Right hindlimb (tissue), 1 donor: ENCODE measurements around the gene PTGER3.

Experiments
- DNase-seq: peaks from one replicate; pipeline ENCODE4 v3.0.0-alpha.2; 2018

Gene PTGER3

GRCh38 chr1:71047635-71048607 lies at the start of gene PTGER3:
Gene PTGER3 (minus strand): TSS chr1:71047816. CDS start chr1:71047577, 239 bp downstream.
- DNase-seq, result peak; percentile 36

- no peak for DNase-seq
Measured at GRCh38 chr1:71094913-71095312, 47.3 kb upstream of the PTGER3 start.

- DNase-seq, result no peak
Measured at GRCh38 chr1:71093938-71094337, 46.3 kb upstream of the PTGER3 start.

GRCh38 chr1:71089536-71090270 lies 42.1 kb upstream of the PTGER3 start:
- DNase-seq, result no peak

DNA sequence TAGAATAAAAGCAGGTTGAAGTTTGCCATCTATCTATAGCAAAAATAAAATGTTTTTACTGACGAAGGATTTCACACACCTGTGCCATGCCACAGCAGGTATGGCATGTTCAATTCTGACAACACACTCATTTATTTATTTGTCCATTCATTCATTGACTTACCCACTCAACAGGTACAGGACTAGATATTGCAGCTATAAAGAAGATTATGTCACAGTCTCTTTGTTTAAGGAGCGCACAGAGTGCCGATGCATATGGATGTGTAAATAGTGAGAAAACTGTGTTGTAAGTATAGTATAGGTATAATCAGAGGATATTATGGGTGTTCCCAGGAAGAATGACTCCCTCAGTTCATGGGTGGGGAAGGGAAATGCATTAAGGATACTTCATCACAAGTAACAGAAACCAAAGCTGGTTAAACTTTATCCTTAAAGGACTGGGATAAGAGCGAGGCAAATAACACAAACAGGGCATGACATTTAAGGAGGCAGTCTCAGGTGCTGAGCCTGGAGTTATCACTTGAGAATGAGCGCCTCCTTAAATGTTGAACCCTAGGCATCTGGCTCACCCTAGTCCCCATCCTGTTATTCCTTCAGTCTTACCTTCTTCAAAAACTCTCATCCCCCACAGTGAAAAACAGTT lies 41.1 kb upstream of the PTGER3 start:
- no peak for DNase-seq

DNA sequence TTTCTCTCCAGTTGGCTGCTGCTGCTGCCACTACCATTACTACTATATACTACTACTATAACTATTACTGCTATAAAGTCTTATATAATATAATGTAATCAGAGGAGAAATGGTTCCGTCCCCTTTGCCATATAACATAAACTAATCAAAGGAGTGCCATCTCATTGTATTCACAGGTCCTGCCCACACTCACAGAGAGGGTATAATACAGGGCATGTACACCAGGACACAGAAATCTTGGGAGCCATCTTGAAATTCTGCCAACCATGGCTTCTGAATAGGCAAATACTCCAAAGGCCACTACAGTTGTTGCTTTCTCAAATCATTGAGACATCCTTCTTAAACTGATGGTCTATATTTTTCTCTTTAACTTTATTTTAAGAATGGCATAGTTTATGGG lies 40.1 kb upstream of the PTGER3 start:
- DNase-seq, result no peak

- DNase-seq, result no peak
Measured at GRCh38 chr1:71087060-71087459, 39.4 kb upstream of the PTGER3 start.

GRCh38 chr1:71086331-71086730 lies 38.7 kb upstream of the PTGER3 start:
- DNase-seq, result no peak

DNA sequence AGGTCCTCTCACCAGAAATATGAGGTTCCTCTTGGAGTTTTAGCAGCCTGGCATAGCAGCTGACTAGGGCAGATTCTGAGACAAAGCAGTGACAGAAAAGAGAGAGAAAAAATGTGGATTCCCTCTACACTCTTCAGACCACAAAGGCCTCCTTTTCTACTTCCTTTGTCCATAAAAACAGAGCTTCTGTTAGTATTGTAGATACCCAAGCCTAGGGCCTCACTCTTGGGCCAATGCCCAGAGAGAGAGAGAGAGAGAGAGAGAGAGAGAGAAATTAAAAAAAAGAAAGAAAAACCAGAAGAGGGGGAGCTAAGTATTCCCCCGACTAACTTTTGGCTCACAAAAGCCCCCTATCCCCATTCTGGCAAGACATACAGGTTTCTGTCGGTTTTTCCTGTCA lies 35.7 kb upstream of the PTGER3 start:
- no peak for DNase-seq

- no peak for DNase-seq
Measured at GRCh38 chr1:71081697-71082080, 34.1 kb upstream of the PTGER3 start.

DNA sequence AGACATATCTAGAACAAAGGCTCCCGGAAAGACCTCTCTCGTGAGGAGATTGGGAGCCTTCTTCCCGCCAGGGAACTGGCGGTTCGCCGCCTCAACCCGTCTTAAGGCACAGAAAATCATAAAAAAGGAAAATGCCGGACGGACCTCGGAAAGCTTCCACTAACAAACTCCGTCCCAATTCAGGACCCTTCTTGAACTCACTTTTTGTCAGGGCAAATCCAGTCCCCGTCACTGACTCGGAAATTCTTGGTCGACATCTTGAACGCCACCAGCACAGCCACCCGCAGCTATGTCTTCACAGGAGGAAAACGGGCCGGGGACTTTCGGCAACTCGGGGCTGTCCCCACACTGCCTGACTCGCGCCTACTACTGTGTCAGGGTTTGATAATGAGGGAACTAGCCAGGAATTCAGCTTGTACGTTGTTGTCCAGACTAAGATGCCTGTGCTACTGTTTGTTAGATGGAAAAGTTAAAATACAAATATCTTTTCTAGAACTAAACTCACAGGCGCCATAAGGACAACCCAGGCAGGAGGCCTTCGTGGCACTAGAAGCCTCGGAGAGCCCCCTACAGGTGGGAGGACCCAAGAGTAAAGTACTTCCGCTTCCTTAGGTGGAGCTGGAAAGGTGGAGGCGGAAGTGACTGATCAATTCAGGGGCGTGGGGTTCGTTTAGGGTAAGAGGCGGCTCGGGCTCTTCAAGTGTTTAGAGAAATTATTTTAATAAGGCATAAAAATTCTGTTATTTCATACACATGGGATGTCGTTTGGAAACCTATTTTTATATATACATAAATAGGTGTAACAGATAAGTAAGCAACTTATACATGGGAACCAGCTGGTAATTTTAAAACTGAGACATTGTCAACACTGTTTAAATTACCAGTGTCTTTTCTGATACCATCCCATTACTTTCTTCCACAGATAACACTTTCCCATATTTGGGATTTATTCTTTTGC lies 33.4 kb upstream of the PTGER3 start, which contains the start of gene ZRANB2:
TSS of gene ZRANB2 (minus strand) at position 297 of the 958 bp plus-strand sequence. CDS start at position 257, 40 bp downstream.
- DNase-seq, result peak; percentile 93

- no peak for DNase-seq
Measured at GRCh38 chr1:71080230-71080738, 32.7 kb upstream of the PTGER3 start.

DNA sequence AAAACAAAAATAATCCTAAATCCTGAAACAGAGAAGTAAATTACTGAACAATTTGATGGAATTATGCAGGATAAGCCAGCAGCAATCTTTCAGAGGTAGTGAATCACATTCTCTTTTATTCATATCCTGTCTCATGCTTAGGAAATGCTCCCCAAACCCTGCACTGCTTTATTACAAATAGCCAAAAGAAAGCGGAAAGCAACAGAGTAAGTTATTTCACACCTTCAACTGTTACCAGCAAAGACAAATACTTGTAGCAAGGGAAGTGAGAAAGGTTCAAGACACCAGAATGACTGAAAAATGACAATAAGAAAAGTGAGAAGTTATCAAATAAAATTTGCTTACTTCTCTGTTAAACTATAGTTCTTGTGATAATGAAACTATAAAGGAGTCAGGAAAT lies 27.1 kb upstream of the PTGER3 start:
- no peak for DNase-seq

DNA sequence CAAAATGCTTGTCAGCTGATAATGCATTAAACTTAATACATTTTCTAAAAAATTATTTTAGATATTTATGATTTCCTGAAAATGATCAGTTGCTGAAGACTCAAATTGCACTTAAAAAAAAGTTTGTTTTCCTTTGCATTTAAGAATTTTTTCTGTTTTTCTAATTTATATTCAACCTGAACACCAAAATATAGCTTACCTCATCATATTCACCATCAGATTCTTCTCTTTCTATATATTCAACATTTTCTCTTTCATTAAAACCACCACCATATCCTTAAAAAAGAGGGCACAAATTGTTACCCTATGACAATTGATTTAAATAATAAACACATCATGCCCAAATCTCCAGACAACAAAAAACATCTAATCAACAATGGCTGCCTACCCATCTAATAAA lies 24.7 kb upstream of the PTGER3 start:
- no peak for DNase-seq

DNA sequence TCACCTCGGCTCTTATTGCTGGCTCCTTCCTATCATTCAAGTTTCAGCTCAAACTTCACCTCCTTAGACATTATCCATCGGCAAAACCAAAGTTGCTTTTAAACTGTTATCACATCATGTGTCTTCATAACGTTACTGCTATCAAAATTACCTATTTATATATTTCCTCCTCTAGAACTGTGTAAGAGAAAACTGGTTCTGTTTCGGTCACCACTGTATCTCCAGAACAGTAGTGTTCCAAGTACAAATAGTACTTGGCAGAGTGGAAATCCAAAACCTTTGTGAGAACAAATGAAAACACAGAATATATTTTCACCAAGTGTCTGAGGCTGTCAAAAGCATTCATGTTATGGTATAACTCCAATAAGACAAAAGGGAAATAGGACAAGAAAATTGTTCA lies 24.1 kb upstream of the PTGER3 start:
- DNase-seq, result no peak

DNA sequence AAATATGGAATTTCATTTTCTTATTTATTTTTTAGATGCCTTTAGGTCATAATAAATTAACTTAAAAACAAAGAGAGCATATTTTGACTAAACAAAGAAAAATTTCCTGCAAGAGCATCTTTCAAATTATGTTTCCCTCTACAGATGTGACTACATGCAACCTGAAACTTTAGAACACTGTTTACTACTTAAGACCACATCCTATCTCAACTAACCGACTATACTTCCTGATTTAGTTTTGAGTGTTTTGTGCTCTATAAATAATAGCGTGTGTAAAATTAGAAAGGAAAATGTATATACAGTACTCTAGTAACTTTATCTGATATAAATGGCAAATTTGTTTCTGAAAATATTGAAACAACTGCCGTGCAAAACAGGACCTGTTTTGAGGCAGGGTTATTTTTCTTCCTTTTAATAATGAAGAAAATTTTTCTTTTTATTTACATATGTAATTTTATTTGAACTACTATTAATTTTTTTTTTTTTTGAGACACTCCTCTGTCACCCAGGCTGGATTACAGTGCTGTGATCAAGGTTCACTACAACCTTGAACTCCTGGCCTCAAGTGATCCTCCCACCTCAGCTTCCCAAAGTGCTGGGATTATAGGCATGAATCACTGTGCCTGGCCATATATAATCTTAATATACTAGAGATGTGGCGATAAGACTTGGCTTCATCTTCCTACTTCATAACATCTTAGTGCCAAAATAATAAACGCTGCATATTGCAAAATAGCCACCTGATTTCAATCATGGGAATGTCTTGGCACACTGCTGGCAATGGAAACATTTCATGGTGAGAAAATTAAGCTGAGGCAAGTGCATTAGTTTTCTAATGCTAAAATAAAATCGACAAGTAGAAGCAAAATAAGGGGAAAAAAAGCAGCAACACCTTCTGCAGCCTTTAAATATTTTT lies 21.0 kb upstream of the PTGER3 start:
- no peak for DNase-seq

DNA sequence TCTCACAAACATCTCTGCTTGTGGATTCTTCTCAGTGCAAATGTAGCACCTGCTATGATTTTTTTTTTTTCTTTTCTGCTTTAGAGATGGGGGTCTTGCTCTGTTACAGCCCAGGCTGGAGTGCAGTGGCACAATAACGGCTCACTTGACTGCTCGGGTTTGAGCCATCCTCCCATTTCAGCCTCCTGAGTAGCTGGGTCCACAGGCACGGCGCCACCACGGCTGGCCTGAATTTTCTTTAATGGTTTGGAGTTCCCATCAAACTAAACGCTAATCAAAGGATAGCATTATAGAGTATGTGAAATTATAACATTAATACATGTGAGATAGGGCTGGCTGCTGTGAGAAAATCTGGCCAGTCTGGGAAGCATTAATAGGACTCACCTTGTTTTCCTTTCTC lies 7.2 kb upstream of the PTGER3 start:
- DNase-seq, result no peak

- DNase-seq, result peak; percentile 21
Measured at GRCh38 chr1:71054281-71054731, 6.7 kb upstream of the PTGER3 start.

DNA sequence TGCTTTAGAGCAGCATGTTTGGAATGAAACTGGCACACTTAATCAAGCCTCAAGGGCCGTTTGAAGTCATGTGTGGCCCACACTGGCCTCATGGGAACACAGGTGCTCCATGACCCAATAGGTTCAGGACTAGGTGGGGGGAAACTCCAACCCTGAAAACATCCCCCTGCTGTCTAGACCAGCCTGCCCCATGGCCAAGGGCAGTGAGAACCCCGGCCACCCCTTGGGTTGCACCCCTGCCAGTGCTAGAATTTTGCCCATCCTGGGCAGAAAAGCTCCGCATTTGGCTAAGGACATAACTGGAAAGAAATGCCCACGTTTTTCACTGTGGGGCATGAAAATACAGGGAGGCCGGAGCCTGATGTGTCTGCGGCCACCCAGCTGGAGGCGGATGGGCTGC lies 6.1 kb upstream of the PTGER3 start:
- DNase-seq, result no peak

DNA sequence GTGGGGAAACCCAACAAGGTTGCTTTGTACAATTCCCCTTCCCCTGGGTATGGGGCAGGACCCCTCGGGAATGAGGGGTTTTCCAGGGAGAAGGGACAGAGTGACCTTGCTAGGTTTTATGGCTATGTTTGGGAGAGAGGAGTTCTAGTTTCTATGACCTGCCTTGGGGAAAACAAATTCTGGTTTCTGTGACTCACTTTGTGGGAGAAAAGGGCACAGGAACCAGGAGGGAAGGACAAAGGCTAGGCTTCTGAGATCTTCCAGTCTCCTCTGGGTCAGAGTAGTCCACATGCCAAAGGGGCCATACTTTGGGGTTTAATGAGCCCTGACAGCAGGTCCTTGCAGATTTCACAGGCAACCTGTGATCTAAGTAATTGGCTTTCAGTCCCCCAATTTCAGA lies 5.5 kb upstream of the PTGER3 start:
- no peak for DNase-seq
